ENCODE data around the gene JADE1. TPM values are rescaled to one million over a fixed set of nuclear protein-coding genes. Genes with fewer than 3 reads are reported as not detected.

Gene JADE1
- total and polyA plus RNA-seq, 9 of the 15 experiments (the other 6 are each of a cell fraction or from before 2014, with no cell fraction given) = 8.3 to 37.9 (median 24.4) TPM

GRCh38 chr4:128810871-128811570, 1.5 kb downstream of the JADE1 start (continued):
- TF ChIP-seq FOXA3 (CRISPR knock-in tag; conservative IDR thresholded peaks at IDR 0.05 in 1 of 2, IDR thresholded peaks at IDR 0.05 in 1 of 2) (no peak), CBX2 (IDR thresholded peaks at IDR 0.05; ENCODE audit: insufficient read depth, low read length, poor library complexity, severe bottlenecking) (no peak), PCBP1 (IDR thresholded peaks at IDR 0.05; ENCODE audit: low read depth, low read length, poor library complexity, severe bottlenecking) (peak; percentile 91), TFAP4 (CRISPR knock-in tag; IDR thresholded peaks at IDR 0.05; ENCODE audit: borderline replicate concordance) (peak; percentile 58), SIN3A (IDR thresholded peaks at IDR 0.05; ENCODE audit: borderline replicate concordance in 2 of 2, control insufficient read depth in 1 of 2, low read depth in 2 of 2, low read length in 2 of 2) (peak in 1 of 2 experiments; percentile 64; a peak in 1 of 4 replicates), TEAD4 (IDR thresholded peaks at IDR 0.05; ENCODE audit: low read length) (peak; percentile 43), TEAD4 (CRISPR knock-in tag; IDR thresholded peaks at IDR 0.05; ENCODE audit: borderline replicate concordance) (no peak), EP400 (IDR thresholded peaks at IDR 0.05) (peak; percentile 87), IRF2 (CRISPR knock-in tag; IDR thresholded peaks at IDR 0.05) (no peak), RB1 (IDR thresholded peaks at IDR 0.05; ENCODE audit: low read depth) (peak; percentile 55; the same call in 1 of the 2 replicates), PRPF4 (IDR thresholded peaks at IDR 0.05; ENCODE audit: insufficient read depth, low read depth, low read length, poor library complexity, severe bottlenecking) (peak; percentile 89), TBP (optimal IDR thresholded peaks at IDR 0.05; ENCODE audit: low read depth, low read length) (peak; percentile 87), MAFG (tag; conservative IDR thresholded peaks at IDR 0.05) (no peak), PTRF (tag; IDR thresholded peaks at IDR 0.05) (no peak), ZNF224 (CRISPR knock-in tag; IDR thresholded peaks at IDR 0.05) (0 out of 2 replicates have a peak, but pooled peaks have one; percentile 16), NKRF (IDR thresholded peaks at IDR 0.05; ENCODE audit: borderline replicate concordance) (peak; percentile 79; the same call in 1 of the 2 replicates), GABPB1 (CRISPR knock-in tag; IDR thresholded peaks at IDR 0.05) (0 out of 2 replicates have a peak, but pooled peaks have one; percentile 53), ZNF830 (CRISPR knock-in tag; IDR thresholded peaks at IDR 0.05) (no peak), BDP1 (IDR thresholded peaks at IDR 0.05; ENCODE audit: insufficient read depth, insufficient read length) (no peak), TCF15 (CRISPR knock-in tag; IDR thresholded peaks at IDR 0.05) (no peak), MEF2D (tag; conservative IDR thresholded peaks at IDR 0.05; ENCODE audit: low read depth) (no peak), TCFL5 (CRISPR knock-in tag; conservative IDR thresholded peaks at IDR 0.05) (no peak), CEBPG (CRISPR knock-in tag; IDR thresholded peaks at IDR 0.05) (no peak), CEBPG (tag; conservative IDR thresholded peaks at IDR 0.05 in 1 of 2, IDR thresholded peaks at IDR 0.05 in 1 of 2) (no peak), GTF2F1 (IDR thresholded peaks at IDR 0.05; ENCODE audit: low read depth, low read length) (no peak)

All from K562 (cell line).